K562 (cell line): ENCODE measurements around the gene FOXD2. TPM values are rescaled to one million over a fixed set of nuclear protein-coding genes. Genes with fewer than 3 reads are reported as not detected.
A peak's percentile ranks its signal among the peaks of the same experiment; 100 is the strongest.

Experiments used
- ARID3B ChIP-seq: fragments of 250-450 bp; sonication (Bioruptor Pico); IDR thresholded peaks from 2 replicates; pipeline ENCODE4 v1.4.0; 2020; ENCODE audit warnings: borderline replicate concordance
- CBFA2T3 ChIP-seq: fragments of 450-650 bp; IDR thresholded peaks from 2 replicates; pipeline ENCODE4 v1.6.1; 2017
- CCAR2 ChIP-seq: fragments of 200-400 bp; formaldehyde crosslinking; IDR thresholded peaks from 2 replicates; pipeline ENCODE4 v1.6.1; 2017; ENCODE audit warnings: mild to moderate bottlenecking, low read depth, low read length
- CHCHD3 ChIP-seq: fragments of 250-450 bp; sonication (Bioruptor Pico); IDR thresholded peaks from 2 replicates; pipeline ENCODE4 v2.1.2; 2022; ENCODE audit warnings: mild to moderate bottlenecking
- CREM ChIP-seq: IDR thresholded peaks from 2 replicates; pipeline ENCODE4 v1.6.1; 2014; ENCODE audit warnings: antibody characterized with exemption, low read depth
- CTCF ChIP-seq, 3 experiments: IDR thresholded peaks in 2 of 3; conservative IDR thresholded peaks in 1 of 3; 2 replicates each; pipeline ENCODE4 v1.5.1; 2011 to 2012; ENCODE audit warnings: low read length in 3 of 3, mild to moderate bottlenecking in 3 of 3, control low read depth in 2 of 3, improper control_type of control experiment in 1 of 3, inconsistent platforms in 1 of 3, low read depth in 1 of 3, mixed read lengths in 1 of 3, moderate library complexity in 1 of 3; ENCODE audit not compliant: insufficient read depth in 2 of 3
- E2F1 ChIP-seq: sonication (generic); formaldehyde crosslinking; IDR thresholded peaks from 2 replicates; pipeline ENCODE4 v1.8.1; 2023; ENCODE audit warnings: mild to moderate bottlenecking, missing genetic modification reagents, moderate library complexity
- FOXA1 ChIP-seq: fragments of 450-650 bp; IDR thresholded peaks from 2 replicates; pipeline ENCODE4 v1.6.1; 2016; ENCODE audit warnings: mild to moderate bottlenecking, borderline replicate concordance
- HDAC1 ChIP-seq, 2 experiments: fragments of 450-650 bp; IDR thresholded peaks; 2 replicates each; pipeline ENCODE4 v1.6.1; 2016 to 2017; ENCODE audit warnings: inconsistent platforms in 1 of 2, mild to moderate bottlenecking in 1 of 2, moderate library complexity in 1 of 2
- HDAC8 ChIP-seq: fragments of 450-650 bp; IDR thresholded peaks from 2 replicates; pipeline ENCODE4 v1.6.1; 2016; ENCODE audit warnings: mild to moderate bottlenecking, missing genetic modification characterization, moderate library complexity, missing compliant biosample characterization
- HMG20B ChIP-seq: fragments of 250-450 bp; sonication (Bioruptor Pico); IDR thresholded peaks from 2 replicates; pipeline ENCODE4 v1.5.0; 2021; ENCODE audit warnings: mild to moderate bottlenecking
- KDM4B ChIP-seq, 2 experiments: fragments of 450-650 bp in 1 of 2; sonication (generic) in 1 of 2; IDR thresholded peaks; 2 replicates each; pipeline ENCODE4 v1.6.1; 2016 to 2017; ENCODE audit warnings: borderline replicate concordance in 2 of 2, antibody characterized with exemption in 1 of 2, low read depth in 1 of 2, mild to moderate bottlenecking in 1 of 2
- MAX ChIP-seq: sonication (generic); formaldehyde crosslinking; IDR thresholded peaks from 2 replicates; pipeline ENCODE4 v1.9.0; 2022; ENCODE audit warnings: mild to moderate bottlenecking, missing genetic modification reagents
- NFIX ChIP-seq: fragments of 250-450 bp; sonication (Bioruptor Pico); IDR thresholded peaks from 2 replicates; pipeline ENCODE4 v1.4.0; 2020; ENCODE audit warnings: low read depth, mild to moderate bottlenecking, moderate library complexity
- NR3C1 ChIP-seq: sonication (generic); formaldehyde crosslinking; IDR thresholded peaks from 2 replicates; pipeline ENCODE4 v1.8.1; 2022; ENCODE audit warnings: missing genetic modification reagents
- NRF1 ChIP-seq, 2 experiments: fragments of 450-650 bp; IDR thresholded peaks in 1 of 2; conservative IDR thresholded peaks in 1 of 2; 2 replicates each; pipeline ENCODE4 v1.6.1; 2014; ENCODE audit warnings: mild to moderate bottlenecking in 2 of 2
- POU5F1 ChIP-seq: fragments of 150-350 bp; IDR thresholded peaks from 2 replicates; pipeline ENCODE4 v1.6.1; 2014; ENCODE audit warnings: borderline replicate concordance, low read length, low read depth, mild to moderate bottlenecking; ENCODE audit not compliant: partially characterized antibody
- RBFOX2 ChIP-seq: fragments of 200-400 bp; formaldehyde crosslinking; IDR thresholded peaks from 2 replicates; pipeline ENCODE4 v1.6.1; 2017; ENCODE audit warnings: low read depth, mild to moderate bottlenecking, low read length, moderate library complexity
- SMC3 ChIP-seq: conservative IDR thresholded peaks from 2 replicates; pipeline ENCODE4 v1.6.1; 2011; ENCODE audit warnings: low read depth, low read length, improper control_type of control experiment; ENCODE audit not compliant: insufficient read depth
- SP2 ChIP-seq: IDR thresholded peaks from 2 replicates; pipeline ENCODE4 v1.6.1; 2011; ENCODE audit warnings: mild to moderate bottlenecking, low read depth, low read length, moderate library complexity; ENCODE audit not compliant: poor library complexity, severe bottlenecking; ENCODE audit errors: extremely low read depth
- STAG1 ChIP-seq: sonication (generic); formaldehyde crosslinking; IDR thresholded peaks from 2 replicates; pipeline ENCODE4 v1.5.0; 2020; ENCODE audit warnings: missing genetic modification reagents, borderline replicate concordance
- TCF7 ChIP-seq: sonication (generic); IDR thresholded peaks from 2 replicates; pipeline ENCODE4 v1.6.1; 2016; ENCODE audit warnings: antibody characterized with exemption, borderline replicate concordance
- WHSC1 ChIP-seq: IDR thresholded peaks from one replicate; pipeline ENCODE4 v1.6.1; 2012; ENCODE audit warnings: low read length, control low read depth, inconsistent platforms
- ZKSCAN1 ChIP-seq: fragments of 150-350 bp; IDR thresholded peaks from 2 replicates; pipeline ENCODE4 v1.6.1; 2016; ENCODE audit warnings: low read depth, low read length
- ZNF146 ChIP-seq: IDR thresholded peaks from one replicate; pipeline ENCODE4 v1.6.1; 2018; ENCODE audit warnings: missing compliant biosample characterization; ENCODE audit not compliant: unreplicated experiment
- ZNF3 ChIP-seq: fragments of 250-450 bp; sonication (Bioruptor Pico); IDR thresholded peaks from 2 replicates; pipeline ENCODE4 v1.5.0; 2021; ENCODE audit warnings: mild to moderate bottlenecking, moderate library complexity
- ZNF583 ChIP-seq: fragments of 250-450 bp; sonication (Bioruptor Pico); IDR thresholded peaks from 2 replicates; pipeline ENCODE4 v1.4.0; 2020
- polyA plus RNA-seq, 8 experiments: library from polyadenylated mRNA; depleted of rRNA in 4 of 8; stranded (reverse) in 5 of 8; unstranded in 3 of 8; fragments of >200 nt; fragmentation: Nextera tagmentation in 2 of 8; fragmentation: Illumina TruSeq in 1 of 8; extraction: Ambion mirVana in 2 of 8; extraction: Trizol in 1 of 8; gene quantifications; 2 replicates each; pipeline versions ENCODE4 v1.2.1 to v1.2.3, GENCODE V29; 2011 to 2014; ENCODE audit warnings: inconsistent platforms in 1 of 8, missing spikeins in 1 of 8
- total RNA-seq, 7 experiments: library from RNA; depleted of rRNA in 6 of 7; stranded (reverse); fragments of >200 nt in 6 of 7; fragmentation: Illumina TruSeq in 2 of 7; extraction: Trizol in 2 of 7; gene quantifications; 2 replicates each; pipeline versions ENCODE4 v1.2.1 to v1.2.3, GENCODE V29; 2011 to 2021; ENCODE audit warnings: low replicate concordance in 1 of 7

The FOXD2 gene
- total and polyA plus RNA-seq, 9 of the 15 experiments (the other 6 are each of a cell fraction or from before 2014, with no cell fraction given), result 0.06 to 1.2 (median 0.22) TPM

GRCh38 chr1:47469910-47470309 lies 32.1 kb downstream of the FOXD2 start (continued):
- TF ChIP-seq ARID3B (CRISPR knock-in tag) (no peak), RBFOX2 (no peak), KDM4B (IDR thresholded peaks at IDR 0.05; ENCODE audit: borderline replicate concordance in 2 of 2, low read depth in 1 of 2) (no peak), ZNF3 (CRISPR knock-in tag) (no peak), STAG1 (no peak), FOXA1 (no peak), CREM (0 out of 2 replicates have a peak, but pooled peaks have one; percentile 10), ZKSCAN1 (0 out of 2 replicates have a peak, but pooled peaks have one; percentile 7), E2F1 (no peak), NR3C1 (no peak), TCF7 (no peak), ZNF583 (CRISPR knock-in tag) (no peak), NFIX (no peak), CHCHD3 (CRISPR knock-in tag) (no peak), HDAC1 (IDR thresholded peaks at IDR 0.05) (no peak), SP2 (no peak), HDAC8 (tag) (no peak), CCAR2 (no peak), ZNF146 (CRISPR knock-in tag) (no peak), CBFA2T3 (peak; percentile 29; the same call in 1 of the 2 replicates), SMC3 (no peak), POU5F1 (no peak), CTCF (IDR thresholded peaks at IDR 0.05 in 2 of 3, conservative IDR thresholded peaks at IDR 0.05 in 1 of 3; ENCODE audit: insufficient read depth in 2 of 3, low read depth in 1 of 3, low read length in 3 of 3) (peak; percentile 57 to 81 (median 66)), HMG20B (CRISPR knock-in tag) (no peak), WHSC1 (no peak), MAX (CRISPR knock-in tag) (0 out of 2 replicates have a peak, but pooled peaks have one; percentile 25), NRF1 (conservative IDR thresholded peaks at IDR 0.05 in 1 of 2, IDR thresholded peaks at IDR 0.05 in 1 of 2) (no peak)
